ENCODE measurements around the gene HIBCH.

HIBCH gene

GRCh38 chr2:190219186-190219585 is 100.4 kb downstream of the HIBCH start:
- in situ Hi-C loops (cut with HindIII; ENCODE audit: low sequenced_read_pairs) = no loop called here
- no peak for DNase-seq (ENCODE audit: low read depth)
- no peak overlapping the region for H3K4me3 ChIP-seq (ENCODE audit: low read depth, low read length)
- no peak for TF ChIP-seq CTCF (IDR thresholded peaks at IDR 0.05; ENCODE audit: low read depth, low read length, missing control alignments)

DNA sequence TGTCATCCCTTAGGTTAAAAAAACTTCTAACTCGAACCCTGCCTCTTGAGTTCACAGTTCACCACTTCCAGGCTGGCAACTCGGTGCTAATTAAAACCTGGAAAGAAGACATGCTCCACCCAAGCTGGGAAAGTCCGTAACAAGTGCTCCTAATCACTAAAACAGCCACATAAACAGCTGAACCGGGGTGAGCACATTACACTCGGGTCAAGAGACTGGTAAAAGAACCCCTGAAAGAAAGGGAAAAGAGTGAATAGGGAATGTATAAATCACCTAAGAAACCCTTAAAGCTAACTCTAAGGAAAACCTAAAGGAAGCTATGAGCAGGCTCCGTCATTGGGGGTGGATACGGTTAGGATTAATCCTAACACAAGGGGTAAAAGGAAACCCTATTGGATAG is 102.0 kb downstream of the HIBCH start:
- no peak for DNase-seq (ENCODE audit: low read depth)
- in situ Hi-C loops (cut with HindIII; ENCODE audit: low sequenced_read_pairs) = no loop called here
- no peak overlapping the region for H3K4me3 ChIP-seq (ENCODE audit: low read depth, low read length)
- TF ChIP-seq CTCF (IDR thresholded peaks at IDR 0.05; ENCODE audit: low read depth, low read length, missing control alignments) = no peak

- no peak for DNase-seq (ENCODE audit: low read depth)
- in situ Hi-C loops (cut with HindIII; ENCODE audit: low sequenced_read_pairs) = no loop called here
- no peak overlapping the region for H3K4me3 ChIP-seq (ENCODE audit: low read depth, low read length)
- no peak for TF ChIP-seq CTCF (IDR thresholded peaks at IDR 0.05; ENCODE audit: low read depth, low read length, missing control alignments)
Measured at GRCh38 chr2:190216829-190217228, 102.8 kb downstream of the HIBCH start.

GRCh38 chr2:190215620-190216019 is 104.0 kb downstream of the HIBCH start:
- in situ Hi-C loops (cut with HindIII; ENCODE audit: low sequenced_read_pairs) = no loop called here
- DNase-seq (ENCODE audit: low read depth) = no peak
- no peak for TF ChIP-seq CTCF (IDR thresholded peaks at IDR 0.05; ENCODE audit: low read depth, low read length, missing control alignments)
- no peak overlapping the region for H3K4me3 ChIP-seq (ENCODE audit: low read depth, low read length)

- in situ Hi-C loops (cut with HindIII; ENCODE audit: low sequenced_read_pairs) = no loop called here
- TF ChIP-seq CTCF (IDR thresholded peaks at IDR 0.05; ENCODE audit: low read depth, low read length, missing control alignments) = no peak
- no peak overlapping the region for H3K4me3 ChIP-seq (ENCODE audit: low read depth, low read length)
- DNase-seq (ENCODE audit: low read depth) = peak; percentile 27
Measured at GRCh38 chr2:190214426-190215194, 105.0 kb downstream of the HIBCH start.

DNA sequence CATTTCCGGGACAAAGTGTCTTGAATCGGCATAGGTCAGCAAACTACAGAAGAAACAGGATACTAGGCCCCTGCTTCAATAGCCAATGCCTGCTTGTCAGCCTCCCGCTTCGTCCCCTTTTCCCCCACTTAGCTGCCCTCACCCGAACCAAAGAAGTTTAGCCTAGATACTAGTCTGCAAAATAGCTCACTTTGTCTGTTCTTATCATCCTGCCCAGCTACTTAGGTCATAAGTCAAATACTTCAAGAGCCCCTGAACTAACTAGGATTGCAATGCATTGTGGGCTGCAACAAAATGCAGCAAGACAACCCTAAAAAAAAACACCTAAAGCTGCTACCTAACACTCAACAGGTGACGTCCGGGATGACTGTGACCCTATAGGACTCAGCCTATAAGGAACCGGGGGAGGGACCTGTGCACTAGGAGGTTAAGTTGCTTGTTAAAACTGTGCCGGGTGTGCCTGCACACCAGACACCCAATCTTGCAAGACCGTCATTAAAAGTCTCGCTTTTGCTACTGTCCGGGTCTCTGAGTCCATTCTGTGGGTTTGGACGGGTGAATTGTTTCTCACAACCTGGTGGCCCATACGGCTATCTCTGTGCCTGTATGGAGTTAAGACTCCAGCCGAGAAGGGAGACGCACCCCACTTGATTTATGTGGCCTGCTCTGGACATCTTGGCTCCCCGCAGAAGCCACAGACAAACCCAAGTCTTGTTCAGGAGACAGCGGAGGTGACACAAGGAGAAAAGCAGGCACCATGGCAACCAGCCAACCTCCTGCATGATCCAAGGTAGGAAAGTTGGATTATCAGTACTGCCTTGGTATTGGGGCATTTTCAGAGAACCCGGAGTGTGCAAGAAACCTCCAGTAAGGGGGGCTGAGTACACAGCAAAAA is 105.9 kb downstream of the HIBCH start:
- no peak overlapping the region for H3K4me3 ChIP-seq (ENCODE audit: low read depth, low read length)
- TF ChIP-seq CTCF (IDR thresholded peaks at IDR 0.05; ENCODE audit: low read depth, low read length, missing control alignments) = no peak
- no peak for DNase-seq (ENCODE audit: low read depth)
- in situ Hi-C loops (cut with HindIII; ENCODE audit: low sequenced_read_pairs) = no loop called here
